ENCODE results near the gene SKAP1. TPM values are rescaled to one million over a fixed set of nuclear protein-coding genes. Genes with fewer than 3 reads are reported as not detected.

SKAP1 gene
- polyA plus RNA-seq, result not detected in 2 replicates

GRCh38 chr17:48429638-48430586 lies at the start of gene SKAP1:
TSS of gene SKAP1 (minus strand) at chr17:48430214.

GRCh38 chr17:48107137-48108055 lies 322.6 kb downstream of the SKAP1 start, which contains the start of gene SNX11:
TSS of gene SNX11 (plus strand) at chr17:48107766. CDS start at chr17:48112044, 4,278 bp downstream.

GRCh38 chr17:48101012-48101720 lies 328.8 kb downstream of the SKAP1 start, which contains the start of gene CBX1:
TSS of gene CBX1 (minus strand) at chr17:48101478. CDS start at chr17:48077004, 24,474 bp downstream.

Other genes with a start within 250 kb of the SKAP1 start
- not detected in 2 replicates for gene HOXB1, start 100.8 kb upstream of the SKAP1 start, polyA plus RNA-seq
- not detected in 2 replicates for gene HOXB2, start 114.9 kb upstream of the SKAP1 start, polyA plus RNA-seq
- gene HOXB4, start 148.1 kb upstream of the SKAP1 start, polyA plus RNA-seq, result not detected in 2 replicates
- not detected in 2 replicates for gene HOXB3, start 160.0 kb upstream of the SKAP1 start, polyA plus RNA-seq
- not detected in 2 replicates for gene HOXB5, start 163.6 kb upstream of the SKAP1 start, polyA plus RNA-seq
- not detected in 2 replicates for gene HOXB6, start 174.8 kb upstream of the SKAP1 start, polyA plus RNA-seq
- not detected in 2 replicates for gene HOXB7, start 180.8 kb upstream of the SKAP1 start, polyA plus RNA-seq
- gene HOXB8, start 185.1 kb upstream of the SKAP1 start, polyA plus RNA-seq, result not detected in 2 replicates
- gene HOXB9, start 196.1 kb upstream of the SKAP1 start, polyA plus RNA-seq, result not detected in 2 replicates